ENCODE results near the gene GRID2.

The GRID2 gene

DNA sequence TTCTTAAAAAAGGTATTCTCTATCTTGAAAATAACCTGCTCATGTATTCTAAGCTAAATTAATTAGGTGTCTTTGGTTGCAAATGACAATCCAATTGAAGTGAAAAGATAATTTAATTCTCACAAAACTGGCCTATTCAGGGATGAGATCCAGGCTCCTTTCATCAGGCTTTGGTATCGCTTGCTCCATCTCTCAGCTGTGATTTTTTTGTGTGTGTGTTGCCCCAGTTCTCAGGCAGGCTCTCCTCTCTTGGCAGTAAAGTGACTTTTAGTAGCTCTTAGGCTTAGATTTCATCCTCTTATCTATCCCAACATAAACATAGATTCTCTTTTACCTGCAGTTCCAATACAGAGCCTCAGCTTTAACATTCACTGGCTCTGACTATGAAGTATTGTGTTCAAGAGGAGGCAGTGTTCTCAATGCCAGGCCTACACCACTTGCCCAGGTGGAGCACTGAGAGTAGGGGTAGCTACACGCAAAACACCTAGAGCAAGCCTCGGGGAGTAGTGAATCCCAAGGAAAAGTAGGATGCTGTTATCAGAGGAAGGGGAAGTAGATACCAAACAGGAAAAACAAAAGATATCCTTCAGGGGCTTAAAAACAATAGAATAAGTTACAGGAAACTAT is 1132.3 kb downstream of the GRID2 start:
- Histone ChIP-seq H3K36me3 (replicated peaks) (no peaks in the 10 kb centered on the region), H3K27me3 (ENCODE audit: low read depth) (no peaks in the 10 kb centered on the region), H3K9me3 (no peaks in the 10 kb centered on the region), H3K4me1 (no peaks in the 10 kb centered on the region), H3K4me3 (no peak overlapping the region)
- no peak for DNase-seq (ENCODE audit: low spot score in 2 of 2)
- in situ Hi-C loops (cut with MboI; ENCODE audit: low sequenced_read_pairs), result no loop called here

- H3K36me3 ChIP-seq (replicated peaks), result no peaks in the 10 kb centered on the region
- no peak for DNase-seq (ENCODE audit: low spot score in 2 of 2)
- in situ Hi-C loops (cut with MboI; ENCODE audit: low sequenced_read_pairs), result no loop called here
Observed at GRCh38 chr4:93437991-93438390, 1134.2 kb downstream of the GRID2 start.

GRCh38 chr4:93444860-93445259 is 1141.1 kb downstream of the GRID2 start:
- no peaks in the 10 kb centered on the region for H3K4me1 ChIP-seq
- DNase-seq (ENCODE audit: low spot score in 2 of 2), result no peak
- H3K27me3 ChIP-seq (ENCODE audit: low read depth), result no peaks in the 10 kb centered on the region
- H3K36me3 ChIP-seq (replicated peaks), result no peaks in the 10 kb centered on the region
- no peaks in the 10 kb centered on the region for H3K9me3 ChIP-seq
- in situ Hi-C loops (cut with MboI; ENCODE audit: low sequenced_read_pairs), result no loop called here
- no peak overlapping the region for H3K4me3 ChIP-seq

More at GRCh38 chr4:93437991-93438390, 1134.2 kb downstream of the GRID2 start:
- no peak overlapping the region for H3K4me3 ChIP-seq
- H3K27me3 ChIP-seq (ENCODE audit: low read depth), result no peaks in the 10 kb centered on the region
- no peaks in the 10 kb centered on the region for H3K4me1 ChIP-seq
- no peaks in the 10 kb centered on the region for H3K9me3 ChIP-seq

DNA sequence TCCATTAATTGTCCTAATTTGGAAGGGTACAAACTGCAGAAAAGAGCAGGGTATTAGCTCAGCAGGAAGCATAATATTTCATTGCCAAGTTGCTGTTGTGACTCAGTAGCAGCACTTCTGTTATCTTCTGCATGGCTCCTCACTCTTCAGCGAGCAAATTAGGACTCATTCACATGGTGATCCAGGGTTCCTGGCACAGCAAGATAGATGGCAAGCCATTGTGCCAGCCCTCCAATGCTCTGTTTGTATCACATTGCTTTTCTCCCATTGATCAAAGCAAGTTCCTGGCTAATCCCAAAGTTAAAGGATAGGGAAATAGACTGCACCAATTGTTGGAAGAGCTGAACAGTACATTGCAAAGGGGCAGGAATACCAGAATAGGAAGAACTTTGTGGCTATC is 1142.3 kb downstream of the GRID2 start:
- no peak for DNase-seq (ENCODE audit: low spot score in 2 of 2)
- in situ Hi-C loops (cut with MboI; ENCODE audit: low sequenced_read_pairs), result no loop called here
- H3K27me3 ChIP-seq (ENCODE audit: low read depth), result no peaks in the 10 kb centered on the region
- H3K4me3 ChIP-seq, result no peak overlapping the region
- H3K36me3 ChIP-seq (replicated peaks), result no peaks in the 10 kb centered on the region
- H3K4me1 ChIP-seq, result no peaks in the 10 kb centered on the region
- no peaks in the 10 kb centered on the region for H3K9me3 ChIP-seq

DNA sequence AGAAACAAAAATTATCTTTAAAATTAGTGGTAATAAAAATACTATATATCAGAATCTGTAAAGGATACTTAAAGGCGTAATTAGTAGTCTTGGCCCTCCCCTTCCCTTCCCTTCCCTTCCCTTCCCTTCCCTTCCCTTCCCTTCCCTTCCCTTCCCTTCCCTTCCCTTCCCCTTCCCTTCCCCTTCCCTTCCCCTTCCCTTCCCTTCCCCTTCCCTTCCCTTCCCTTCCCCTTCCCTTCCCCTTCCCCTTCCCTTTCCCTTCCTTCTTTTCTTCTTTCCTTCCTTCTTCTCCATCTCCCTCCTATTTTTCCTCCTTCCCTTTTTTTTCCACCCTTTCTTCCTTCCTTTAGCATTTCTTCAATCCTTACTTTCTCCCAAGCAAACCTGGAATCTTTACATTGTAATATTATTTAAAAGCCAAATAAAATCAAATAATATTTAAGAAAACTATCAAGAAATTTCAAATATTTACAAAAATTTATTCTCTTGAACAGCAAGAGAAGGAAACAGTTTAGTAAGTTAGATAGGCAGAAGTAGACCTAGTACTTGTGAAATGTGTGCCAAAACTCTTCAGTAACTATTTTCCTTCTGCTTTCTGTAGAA is 1145.0 kb downstream of the GRID2 start:
- Histone ChIP-seq H3K9me3 (no peaks in the 10 kb centered on the region), H3K4me3 (no peak overlapping the region), H3K27me3 (ENCODE audit: low read depth) (no peaks in the 10 kb centered on the region), H3K36me3 (replicated peaks) (no peaks in the 10 kb centered on the region), H3K4me1 (no peaks in the 10 kb centered on the region)
- DNase-seq (ENCODE audit: low spot score in 2 of 2), result no peak
- in situ Hi-C loops (cut with MboI; ENCODE audit: low sequenced_read_pairs), result no loop called here

- H3K4me3 ChIP-seq, result no peak overlapping the region
- H3K9me3 ChIP-seq, result no peaks in the 10 kb centered on the region
- in situ Hi-C loops (cut with MboI; ENCODE audit: low sequenced_read_pairs), result no loop called here
- no peak for DNase-seq (ENCODE audit: low spot score in 2 of 2)
- H3K27me3 ChIP-seq (ENCODE audit: low read depth), result no peaks in the 10 kb centered on the region
- H3K36me3 ChIP-seq (replicated peaks), result no peaks in the 10 kb centered on the region
- no peaks in the 10 kb centered on the region for H3K4me1 ChIP-seq
Observed at GRCh38 chr4:93451954-93452353, 1148.2 kb downstream of the GRID2 start.

DNA sequence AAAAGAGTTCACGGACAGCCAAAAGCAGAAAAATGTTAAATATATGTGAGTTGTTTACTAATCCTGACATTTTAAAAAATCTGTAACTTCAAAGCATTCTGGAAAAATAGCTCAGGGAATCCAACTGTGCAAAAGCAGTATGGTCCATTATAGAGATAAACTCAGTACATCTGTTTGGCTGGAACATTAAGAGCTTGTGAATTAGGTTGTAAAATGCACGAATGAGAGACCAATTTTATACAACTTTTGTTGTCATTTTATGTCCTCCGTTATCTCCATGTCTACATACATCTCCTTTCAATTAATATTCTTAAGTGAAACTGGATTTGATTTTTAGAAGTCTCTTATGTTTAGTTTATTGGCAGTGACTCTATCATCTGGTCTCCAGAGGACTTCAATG is 1157.8 kb downstream of the GRID2 start:
- H3K36me3 ChIP-seq (replicated peaks), result no peaks in the 10 kb centered on the region
- in situ Hi-C loops (cut with MboI; ENCODE audit: low sequenced_read_pairs), result no loop called here

DNA sequence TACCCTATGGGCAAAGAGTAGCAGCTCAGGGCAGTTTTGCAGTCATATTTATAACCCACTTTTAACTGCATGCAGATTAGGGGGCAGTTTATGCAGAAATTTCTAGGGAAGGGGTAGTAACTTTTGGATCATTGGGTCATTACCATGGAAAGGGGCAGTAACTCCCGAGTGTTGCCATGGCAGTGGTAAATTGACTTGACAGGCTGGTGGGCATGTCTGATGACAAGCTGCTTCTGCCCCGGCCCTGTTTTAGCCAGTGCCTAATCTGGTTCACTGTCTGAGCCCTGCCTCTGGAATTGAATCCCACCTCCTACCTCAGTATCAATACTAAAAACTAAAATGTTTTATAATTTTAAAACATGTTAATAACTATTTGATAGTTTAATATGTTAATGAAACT is 1162.7 kb downstream of the GRID2 start:
- no peaks in the 10 kb centered on the region for H3K27me3 ChIP-seq (ENCODE audit: low read depth)
- no peaks in the 10 kb centered on the region for H3K4me1 ChIP-seq
- no peak for DNase-seq (ENCODE audit: low spot score in 2 of 2)
- in situ Hi-C loops (cut with MboI; ENCODE audit: low sequenced_read_pairs), result no loop called here
- no peak overlapping the region for H3K4me3 ChIP-seq
- H3K36me3 ChIP-seq (replicated peaks), result no peaks in the 10 kb centered on the region
- H3K9me3 ChIP-seq, result no peaks in the 10 kb centered on the region

More for the DNA sequence above, 1157.8 kb downstream of the GRID2 start:
- Histone ChIP-seq H3K27me3 (ENCODE audit: low read depth) (no peaks in the 10 kb centered on the region), H3K4me3 (no peak overlapping the region), H3K4me1 (no peaks in the 10 kb centered on the region), H3K9me3 (no peaks in the 10 kb centered on the region)
- no peak for DNase-seq (ENCODE audit: low spot score in 2 of 2)

DNA sequence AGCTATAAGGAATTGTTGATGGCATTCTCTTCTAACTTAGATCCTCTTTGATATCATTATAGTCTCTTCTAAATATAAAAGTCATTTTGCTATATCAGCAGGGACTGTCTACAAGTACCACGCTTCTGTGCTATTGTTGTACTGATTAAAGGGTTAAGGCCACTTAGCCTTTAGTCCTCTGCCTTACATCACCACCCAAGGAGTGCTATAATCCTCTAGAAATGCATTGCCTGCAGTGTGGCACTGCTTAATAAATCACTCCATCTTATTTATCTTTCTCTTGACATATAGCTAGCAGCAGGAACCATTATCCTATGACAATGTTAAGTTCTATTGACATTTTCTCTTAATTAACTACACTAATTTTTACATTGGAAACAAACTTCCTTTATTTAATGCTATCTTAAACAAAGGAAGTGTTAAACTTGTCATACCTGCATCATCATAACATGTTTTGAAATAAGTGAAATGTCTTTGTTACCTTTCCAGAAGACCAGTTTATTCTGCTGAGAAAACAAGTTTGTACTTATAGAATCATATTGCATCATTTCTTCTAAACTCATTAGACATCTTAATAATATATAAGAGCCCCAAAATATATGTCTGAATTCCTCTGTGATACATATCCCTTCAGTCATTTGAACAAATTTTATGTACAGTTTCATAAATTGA is 1163.9 kb downstream of the GRID2 start:
- Histone ChIP-seq H3K4me3 (no peak overlapping the region), H3K27me3 (ENCODE audit: low read depth) (no peaks in the 10 kb centered on the region), H3K9me3 (no peaks in the 10 kb centered on the region), H3K36me3 (replicated peaks) (no peaks in the 10 kb centered on the region), H3K4me1 (no peaks in the 10 kb centered on the region)
- peak in 1 of 2 experiments; percentile 8 for DNase-seq (ENCODE audit: low spot score in 2 of 2)
- in situ Hi-C loops (cut with MboI; ENCODE audit: low sequenced_read_pairs), result no loop called here

GRCh38 chr4:93469560-93469959 is 1165.8 kb downstream of the GRID2 start:
- Histone ChIP-seq H3K9me3 (no peaks in the 10 kb centered on the region), H3K4me3 (no peak overlapping the region), H3K27me3 (ENCODE audit: low read depth) (no peaks in the 10 kb centered on the region), H3K36me3 (replicated peaks) (no peaks in the 10 kb centered on the region), H3K4me1 (no peaks in the 10 kb centered on the region)
- in situ Hi-C loops (cut with MboI; ENCODE audit: low sequenced_read_pairs), result no loop called here
- DNase-seq (ENCODE audit: low spot score in 2 of 2), result no peak

DNA sequence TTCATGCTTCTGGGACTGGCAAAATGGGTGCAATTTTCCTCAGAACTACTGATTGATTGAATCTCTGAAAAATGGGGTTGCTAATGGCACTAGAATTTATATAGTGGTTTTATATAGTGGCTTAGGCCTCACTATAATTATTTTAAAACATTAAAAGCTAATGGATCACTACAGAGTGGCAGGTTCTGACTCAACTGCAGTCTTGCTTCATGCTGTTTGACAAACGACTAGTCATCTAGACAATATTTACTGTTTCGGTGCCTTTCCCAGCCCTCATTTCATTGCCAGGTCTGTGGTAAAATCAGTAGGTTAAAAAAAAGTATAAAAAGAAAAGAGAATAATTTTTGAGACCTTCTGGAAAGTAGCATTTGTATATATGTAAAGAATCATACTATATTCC is 1172.0 kb downstream of the GRID2 start:
- no peak for DNase-seq (ENCODE audit: low spot score in 2 of 2)
- in situ Hi-C loops (cut with MboI; ENCODE audit: low sequenced_read_pairs), result no loop called here

GRCh38 chr4:93478805-93479204 is 1175.0 kb downstream of the GRID2 start:
- no peaks in the 10 kb centered on the region for H3K27me3 ChIP-seq (ENCODE audit: low read depth)
- no peak overlapping the region for H3K4me3 ChIP-seq
- no peaks in the 10 kb centered on the region for H3K9me3 ChIP-seq
- H3K36me3 ChIP-seq (replicated peaks), result no peaks in the 10 kb centered on the region
- no peaks in the 10 kb centered on the region for H3K4me1 ChIP-seq
- DNase-seq (ENCODE audit: low spot score in 2 of 2), result no peak
- in situ Hi-C loops (cut with MboI; ENCODE audit: low sequenced_read_pairs), result no loop called here

More for the DNA sequence above, 1172.0 kb downstream of the GRID2 start:
- Histone ChIP-seq H3K36me3 (replicated peaks) (no peaks in the 10 kb centered on the region), H3K27me3 (ENCODE audit: low read depth) (no peaks in the 10 kb centered on the region), H3K9me3 (no peaks in the 10 kb centered on the region), H3K4me3 (no peak overlapping the region), H3K4me1 (no peaks in the 10 kb centered on the region)

- Histone ChIP-seq H3K27me3 (ENCODE audit: low read depth) (no peaks in the 10 kb centered on the region), H3K9me3 (no peaks in the 10 kb centered on the region), H3K36me3 (replicated peaks) (no peaks in the 10 kb centered on the region), H3K4me3 (no peak overlapping the region), H3K4me1 (no peaks in the 10 kb centered on the region)
- in situ Hi-C loops (cut with MboI; ENCODE audit: low sequenced_read_pairs), result no loop called here
- DNase-seq (ENCODE audit: low spot score in 2 of 2), result no peak
Observed at GRCh38 chr4:93480452-93480851, 1176.7 kb downstream of the GRID2 start.

DNA sequence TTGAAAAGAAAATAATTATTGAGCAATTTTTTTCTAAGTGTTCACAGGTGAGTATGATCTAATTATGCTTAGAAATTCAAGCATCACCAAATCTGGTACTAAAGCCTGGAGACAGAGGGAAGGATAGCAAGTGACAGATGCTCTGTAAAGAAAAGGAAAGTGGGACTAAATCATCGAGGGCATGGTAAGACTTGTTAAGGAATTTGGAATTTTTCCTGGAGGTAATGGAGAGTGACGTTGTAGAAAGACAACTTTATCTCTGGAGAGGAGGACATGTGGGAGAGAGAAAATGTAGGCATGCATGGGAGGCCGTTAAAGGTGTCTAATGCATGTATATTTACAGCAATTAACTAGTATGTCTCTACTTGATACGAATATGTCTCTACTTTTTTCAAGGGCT is 1191.6 kb downstream of the GRID2 start:
- in situ Hi-C loops (cut with MboI; ENCODE audit: low sequenced_read_pairs), result no loop called here
- H3K27me3 ChIP-seq (ENCODE audit: low read depth), result no peaks in the 10 kb centered on the region
- H3K4me1 ChIP-seq, result no peaks in the 10 kb centered on the region
- no peaks in the 10 kb centered on the region for H3K9me3 ChIP-seq
- no peak overlapping the region for H3K4me3 ChIP-seq
- no peaks in the 10 kb centered on the region for H3K36me3 ChIP-seq (replicated peaks)
- no peak for DNase-seq (ENCODE audit: low spot score in 2 of 2)

Measured in HAP-1 (cell line).